HCT116 (cell line): ENCODE data around the gene CRY1. TPM values are rescaled to one million over a fixed set of nuclear protein-coding genes. Genes with fewer than 3 reads are reported as not detected.

ENCODE experiments used
- ATAC-seq: fragments of 200-7000 bp; cut with Tn5 transposase; 2 replicates; pipeline ENCODE4 v1.9.1; 2020; ENCODE audit warnings: mild to moderate bottlenecking, moderate library complexity
- BruUV-seq: library from RNA; stranded (reverse); fragments of 400-500 nt; replicated peaks from 2 replicates; lab custom pipeline; 2021; lab: Mats Ljungman, UMichigan
- CTCF ChIA-PET: fragments of 300-600 bp; sonication (Branson Sonifier 250); formaldehyde crosslinking; loops from one replicate; lab custom pipeline; 2021; ENCODE audit warnings: antibody characterized with exemption; lab: Charles Lee
- POLR2A ChIA-PET: fragments of 300-600, 350-600 bp; sonication (Branson Sonifier 250); formaldehyde crosslinking; loops from one replicate; lab custom pipeline; 2021; ENCODE audit warnings: antibody characterized with exemption; lab: Charles Lee
- RAD21 ChIA-PET, 2 experiments: fragments of 300-600 bp; sonication (Branson Sonifier 250); formaldehyde crosslinking; loops; one replicate each; lab custom pipeline; 2023; ENCODE audit warnings: low total read pairs in 2 of 2; ENCODE audit not compliant: uncharacterized antibody in 2 of 2, unreplicated experiment in 2 of 2, low non-redundant PET in 1 of 2; lab: Charles Lee
- DNase-seq: peaks from one replicate; pipeline ENCODE4 v3.0.0-alpha.2; 2010; ENCODE audit warnings: low read depth, low spot score
- H2AFZ ChIP-seq: fragments of 200-600 bp; shearing (Covaris generic), sonication (generic); 2 replicates; pipeline ENCODE4 v1.6.1; 2017; ENCODE audit warnings: low read depth, mixed run types, mixed read lengths, antibody characterized with exemption, low read length; ENCODE audit not compliant: poor library complexity, severe bottlenecking
- H3K27ac ChIP-seq: 2 replicates; pipeline ENCODE4 v1.5.1; 2012; ENCODE audit warnings: low read depth, low read length
- H3K27me3 ChIP-seq: fragments of 200-600 bp; sonication (generic); 2 replicates; pipeline ENCODE4 v1.6.1; 2016; ENCODE audit warnings: mixed run types, low read length, mixed read lengths; ENCODE audit not compliant: insufficient read depth
- H3K36me3 ChIP-seq, 2 experiments: fragments of 200-500 bp in 1 of 2; fragments of 200-600 bp in 1 of 2; sonication (Bioruptor generic) in 1 of 2; sonication (generic) in 1 of 2; 2 replicates each; pipeline versions ENCODE4 v1.5.1 to v1.6.1; 2014 to 2016; ENCODE audit warnings: low read length in 2 of 2, inconsistent platforms in 1 of 2, mixed read lengths in 1 of 2, mixed run types in 1 of 2; ENCODE audit not compliant: insufficient read depth in 2 of 2, control insufficient read depth in 1 of 2
- H3K4me1 ChIP-seq, 2 experiments: fragments of 200-600 bp in 1 of 2; sonication (generic) in 1 of 2; 2 replicates each; pipeline versions ENCODE4 v1.5.1 to v1.6.1; 2012 to 2017; ENCODE audit warnings: low read length in 2 of 2, inconsistent platforms in 1 of 2, mild to moderate bottlenecking in 1 of 2, mixed read lengths in 1 of 2, mixed run types in 1 of 2, moderate library complexity in 1 of 2; ENCODE audit not compliant: insufficient read depth in 2 of 2, control insufficient read depth in 1 of 2
- H3K4me2 ChIP-seq: fragments of 200-600 bp; sonication (generic); 2 replicates; pipeline ENCODE4 v1.6.1; 2017; ENCODE audit warnings: mixed run types, low read length, mixed read lengths
- H3K4me3 ChIP-seq, 2 experiments: fragments of 200-600 bp in 1 of 2; sonication (generic) in 1 of 2; replicated peaks in 1 of 2; 2 replicates each; pipeline ENCODE4 v1.5.1; 2011 to 2016; ENCODE audit warnings: low read length in 2 of 2, control low read depth in 1 of 2, low read depth in 1 of 2, mild to moderate bottlenecking in 1 of 2, mixed read lengths in 1 of 2, mixed run types in 1 of 2
- H3K79me2 ChIP-seq: fragments of 200-600 bp; sonication (generic); 2 replicates; pipeline ENCODE4 v1.6.1; 2017; ENCODE audit warnings: mild to moderate bottlenecking, mixed run types, low read length, moderate library complexity, mixed read lengths; ENCODE audit not compliant: insufficient read depth
- H3K9ac ChIP-seq: fragments of 200-600 bp; sonication (generic); 2 replicates; pipeline ENCODE4 v1.6.1; 2016; ENCODE audit warnings: low read length, mixed read lengths
- H3K9me2 ChIP-seq: fragments of 200-600 bp; sonication (generic), shearing (Covaris generic); 2 replicates; pipeline ENCODE4 v1.6.1; 2017; ENCODE audit warnings: mixed run types, mild to moderate bottlenecking, moderate library complexity; ENCODE audit not compliant: insufficient read depth
- H3K9me3 ChIP-seq, 2 experiments: fragments of 200-500 bp in 1 of 2; fragments of 200-600 bp in 1 of 2; sonication (Bioruptor generic) in 1 of 2; sonication (generic) in 1 of 2; 2 replicates each; pipeline ENCODE4 v1.6.1; 2014 to 2017; ENCODE audit warnings: low read length in 2 of 2, mixed read lengths in 2 of 2, inconsistent platforms in 1 of 2, low read depth in 1 of 2, mild to moderate bottlenecking in 1 of 2, mixed run types in 1 of 2, moderate library complexity in 1 of 2; ENCODE audit not compliant: control insufficient read depth in 1 of 2, insufficient read depth in 1 of 2
- H4K20me1 ChIP-seq: fragments of 200-600 bp; sonication (generic), shearing (Covaris generic); 2 replicates; pipeline ENCODE4 v1.6.1; 2017; ENCODE audit warnings: mixed run types, mild to moderate bottlenecking, moderate library complexity; ENCODE audit not compliant: insufficient read depth
- ATF3 ChIP-seq: IDR thresholded peaks from 2 replicates; pipeline ENCODE4 v1.6.1; 2012
- CBX3 ChIP-seq: IDR thresholded peaks from 2 replicates; pipeline ENCODE4 v1.6.1; 2012; ENCODE audit warnings: low read depth
- CEBPB ChIP-seq: IDR thresholded peaks from 2 replicates; pipeline ENCODE4 v1.6.1; 2012; ENCODE audit warnings: low read depth
- CTCF ChIP-seq, 3 experiments: fragments of 200-600 bp in 1 of 3; sonication (generic) in 1 of 3; IDR thresholded peaks in 2 of 3; conservative IDR thresholded peaks in 1 of 3; 2 replicates each; pipeline ENCODE4 v1.5.1; 2012 to 2017; ENCODE audit warnings: low read depth in 2 of 3, low read length in 2 of 3, antibody characterized with exemption in 1 of 3, borderline replicate concordance in 1 of 3, control low read depth in 1 of 3, mild to moderate bottlenecking in 1 of 3, mixed read lengths in 1 of 3, mixed run types in 1 of 3, moderate library complexity in 1 of 3; ENCODE audit not compliant: insufficient read depth in 1 of 3
- ELF1 ChIP-seq: IDR thresholded peaks from 2 replicates; pipeline ENCODE4 v1.6.1; 2012; ENCODE audit warnings: low read depth, borderline replicate concordance
- EZH2phosphoT487 ChIP-seq: fragments of 200-600 bp; IDR thresholded peaks from 2 replicates; pipeline ENCODE4 v1.6.1; 2018; ENCODE audit warnings: antibody characterized with exemption, borderline replicate concordance
- FOSL1 ChIP-seq: IDR thresholded peaks from 2 replicates; pipeline ENCODE4 v1.6.1; 2012; ENCODE audit warnings: low read depth
- MAX ChIP-seq: IDR thresholded peaks from 2 replicates; pipeline ENCODE4 v1.6.1; 2012
- POLR2A ChIP-seq: IDR thresholded peaks from 2 replicates; pipeline ENCODE4 v1.7.0; 2011; ENCODE audit warnings: borderline replicate concordance; ENCODE audit not compliant: insufficient read depth, insufficient read length; ENCODE audit errors: extremely low read depth
- SIN3A ChIP-seq: IDR thresholded peaks from 2 replicates; pipeline ENCODE4 v1.6.1; 2012; ENCODE audit warnings: low read depth
- TCF7L2 ChIP-seq: IDR thresholded peaks from 2 replicates; pipeline ENCODE4 v1.7.0; 2011; ENCODE audit warnings: borderline replicate concordance, inconsistent platforms; ENCODE audit not compliant: insufficient read depth, insufficient read length; ENCODE audit errors: extremely low read depth
- YY1 ChIP-seq: IDR thresholded peaks from 2 replicates; pipeline ENCODE4 v1.6.1; 2011; ENCODE audit warnings: low read length, low read depth, moderate library complexity, mild to moderate bottlenecking; ENCODE audit not compliant: insufficient replicate concordance; ENCODE audit errors: extremely low read depth
- ZNF274 ChIP-seq: fragments of 200-500 bp; sonication (Bioruptor generic); IDR thresholded peaks from 2 replicates; pipeline ENCODE4 v1.6.1; 2014; ENCODE audit warnings: mild to moderate bottlenecking, low read depth, low read length, inconsistent platforms
- intact Hi-C: fragments of 100-400 bp; cut with micrococcal nuclease; formaldehyde crosslinking; loops from 2 replicates; pipeline ENCODE4 v1.10.0; 2022
- total RNA-seq: library from RNA; stranded (reverse); gene quantifications from one replicate; pipeline ENCODE4 v1.2.1, GENCODE V29; 2021; ENCODE audit not compliant: unreplicated experiment

Gene CRY1
- total RNA-seq, 1 experiment from 2014 or later, result 16.3 TPM

GRCh38 chr12:107025671-107026070, 67.7 kb downstream of the CRY1 start:
- intact Hi-C loops, result no loop called here
- Histone ChIP-seq H3K4me3 (no peak overlapping the region), H3K27ac (no peak overlapping the region), H3K9ac (no peak overlapping the region), H3K36me3 (no peaks in the 10 kb centered on the region), H3K9me2 (no peaks in the 10 kb centered on the region), H3K27me3 (no peaks in the 10 kb centered on the region), H4K20me1 (no peaks in the 10 kb centered on the region), H3K79me2 (no peaks in the 10 kb centered on the region), H3K4me2 (no peak overlapping the region), H2AFZ (no peak overlapping the region), H3K4me1 (peaks cover 2 to 13% of the 10 kb centered on the region in 2 experiments; a peak in 3 of 4 replicates), H3K9me3 (no peaks in the 10 kb centered on the region)
- BruUV-seq, result no TSS peak
- no peak for TF ChIP-seq EZH2phosphoT487
- TF ChIP-seq POLR2A, result no peak
- ChIA-PET POLR2A (no interaction called here), RAD21 (no interaction called here), CTCF (no interaction called here)
- ATAC-seq (no peak), DNase-seq (no peak)

- ATAC-seq, result no peak
Observed at GRCh38 chr12:107019546-107019945, 73.8 kb downstream of the CRY1 start.

More at GRCh38 chr12:107019546-107019945, 73.8 kb downstream of the CRY1 start:
- Histone ChIP-seq H3K27ac (no peak overlapping the region), H2AFZ (no peak overlapping the region), H3K27me3 (no peaks in the 10 kb centered on the region), H3K36me3 (no peaks in the 10 kb centered on the region), H3K4me1 (no peaks in the 10 kb centered on the region), H4K20me1 (no peaks in the 10 kb centered on the region), H3K4me3 (no peak overlapping the region), H3K4me2 (no peak overlapping the region), H3K79me2 (no peaks in the 10 kb centered on the region), H3K9ac (no peak overlapping the region), H3K9me2 (no peaks in the 10 kb centered on the region), H3K9me3 (no peaks in the 10 kb centered on the region)
- BruUV-seq, result no TSS peak
- TF ChIP-seq ATF3 (no peak), MAX (no peak), YY1 (no peak), FOSL1 (no peak), CEBPB (no peak), EZH2phosphoT487 (no peak), ZNF274 (no peak), ELF1 (no peak), CBX3 (no peak), SIN3A (no peak), TCF7L2 (no peak), CTCF (IDR thresholded peaks at IDR 0.05 in 2 of 3, conservative IDR thresholded peaks at IDR 0.05 in 1 of 3; ENCODE audit: borderline replicate concordance in 1 of 3, insufficient read depth in 1 of 3, low read depth in 2 of 3, low read length in 2 of 3) (no peak)
- CTCF ChIA-PET, result no interaction called here
- RAD21 ChIA-PET, result no interaction called here
- DNase-seq, result no peak
- intact Hi-C loops, result no loop called here
- POLR2A ChIA-PET, result no interaction called here
